ENCODE results near the gene HECW1.

The HECW1 gene

GRCh38 chr7:43077285-43077684 lies 35.2 kb upstream of the HECW1 start:
- TF ChIP-seq FOXP2 (optimal IDR thresholded peaks at IDR 0.05; ENCODE audit: borderline replicate concordance, extremely low read depth, extremely low read length, insufficient read depth) (no peak), TAF1 (IDR thresholded peaks at IDR 0.05; ENCODE audit: borderline replicate concordance, insufficient read depth, low read length) (no peak), REST (IDR thresholded peaks at IDR 0.05; ENCODE audit: insufficient read depth in 1 of 2, low read depth in 2 of 2, low read length in 2 of 2) (no peak)

- TF ChIP-seq SIN3A (IDR thresholded peaks at IDR 0.05; ENCODE audit: borderline replicate concordance, insufficient read depth, low read length) (no peak), POLR2AphosphoS5 (IDR thresholded peaks at IDR 0.05; ENCODE audit: low read depth, low read length) (no peak), REST (IDR thresholded peaks at IDR 0.05; ENCODE audit: insufficient read depth in 1 of 2, low read depth in 2 of 2, low read length in 2 of 2) (no peak)
Observed at GRCh38 chr7:43077732-43078391, 34.6 kb upstream of the HECW1 start.

GRCh38 chr7:43078794-43079193 lies 33.7 kb upstream of the HECW1 start:
- TF ChIP-seq FOXP2 (optimal IDR thresholded peaks at IDR 0.05; ENCODE audit: borderline replicate concordance, extremely low read depth, extremely low read length, insufficient read depth) (no peak), SIN3A (IDR thresholded peaks at IDR 0.05; ENCODE audit: borderline replicate concordance, insufficient read depth, low read length) (no peak), POLR2AphosphoS5 (IDR thresholded peaks at IDR 0.05; ENCODE audit: low read depth, low read length) (no peak), REST (IDR thresholded peaks at IDR 0.05; ENCODE audit: insufficient read depth in 1 of 2, low read depth in 2 of 2, low read length in 2 of 2) (no peak), TAF1 (IDR thresholded peaks at IDR 0.05; ENCODE audit: borderline replicate concordance, insufficient read depth, low read length) (no peak)

- TF ChIP-seq REST (IDR thresholded peaks at IDR 0.05; ENCODE audit: insufficient read depth in 1 of 2, low read depth in 2 of 2, low read length in 2 of 2) (no peak), SIN3A (IDR thresholded peaks at IDR 0.05; ENCODE audit: borderline replicate concordance, insufficient read depth, low read length) (no peak), POLR2AphosphoS5 (IDR thresholded peaks at IDR 0.05; ENCODE audit: low read depth, low read length) (no peak), TAF1 (IDR thresholded peaks at IDR 0.05; ENCODE audit: borderline replicate concordance, insufficient read depth, low read length) (no peak), FOXP2 (optimal IDR thresholded peaks at IDR 0.05; ENCODE audit: borderline replicate concordance, extremely low read depth, extremely low read length, insufficient read depth) (no peak)
Observed at GRCh38 chr7:43081603-43082002, 30.8 kb upstream of the HECW1 start.

- TF ChIP-seq POLR2AphosphoS5 (IDR thresholded peaks at IDR 0.05; ENCODE audit: low read depth, low read length) = no peak
- no peak for TF ChIP-seq FOXP2 (optimal IDR thresholded peaks at IDR 0.05; ENCODE audit: borderline replicate concordance, extremely low read depth, extremely low read length, insufficient read depth)
- TF ChIP-seq SIN3A (IDR thresholded peaks at IDR 0.05; ENCODE audit: borderline replicate concordance, insufficient read depth, low read length) = no peak
- TF ChIP-seq REST (IDR thresholded peaks at IDR 0.05; ENCODE audit: insufficient read depth in 1 of 2, low read depth in 2 of 2, low read length in 2 of 2) = no peak
- no peak for TF ChIP-seq TAF1 (IDR thresholded peaks at IDR 0.05; ENCODE audit: borderline replicate concordance, insufficient read depth, low read length)
Observed at GRCh38 chr7:43083106-43083505, 29.3 kb upstream of the HECW1 start.
